Measurements from ENCODE around the gene SEPHS2.

DNA sequence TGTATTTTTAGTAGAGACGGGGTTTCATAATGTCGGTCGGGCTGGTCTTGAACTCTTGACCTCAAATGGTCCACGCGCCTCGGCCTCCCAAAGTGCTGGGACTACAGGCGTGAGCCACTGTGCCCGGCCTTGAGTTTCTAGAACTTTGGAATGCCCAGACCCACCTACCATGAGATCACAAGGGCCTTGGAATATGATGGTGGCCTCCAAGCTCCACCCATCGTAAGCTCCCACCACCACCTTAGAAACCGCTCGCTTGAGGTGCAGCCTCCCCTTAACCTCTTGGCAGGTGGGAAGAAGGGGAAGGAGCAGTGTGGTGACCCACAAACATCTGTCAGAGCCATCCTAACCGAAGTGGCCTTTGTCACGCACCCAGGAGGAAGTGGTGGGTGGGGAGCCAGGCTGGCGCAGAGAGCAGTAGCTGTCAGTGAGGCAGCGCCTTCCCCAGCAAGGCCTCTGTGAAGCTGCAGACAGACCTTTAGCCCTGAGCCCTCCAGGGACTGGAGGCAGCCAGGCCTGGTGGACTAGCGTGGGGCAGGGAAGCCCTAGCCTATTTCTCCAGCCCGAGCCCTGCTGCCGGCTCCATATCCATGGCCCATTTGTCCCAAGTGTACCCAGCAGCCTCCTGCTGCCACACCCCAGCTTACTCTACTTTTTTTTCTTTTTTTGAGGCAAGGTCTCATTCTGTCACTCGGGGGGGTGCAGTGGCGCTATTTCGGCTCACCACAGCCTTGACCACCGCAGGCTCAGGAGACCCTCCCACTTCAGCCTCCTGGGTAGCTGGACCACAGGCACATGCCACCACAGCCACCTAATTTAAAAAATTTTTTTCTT is 13.1 kb upstream of the SEPHS2 start:
- TF ChIP-seq POLR2A (IDR thresholded peaks at IDR 0.05) (no peak), POLR2AphosphoS5 (IDR thresholded peaks at IDR 0.05) (no peak)
- TF ChIP-seq, protein P1, sequence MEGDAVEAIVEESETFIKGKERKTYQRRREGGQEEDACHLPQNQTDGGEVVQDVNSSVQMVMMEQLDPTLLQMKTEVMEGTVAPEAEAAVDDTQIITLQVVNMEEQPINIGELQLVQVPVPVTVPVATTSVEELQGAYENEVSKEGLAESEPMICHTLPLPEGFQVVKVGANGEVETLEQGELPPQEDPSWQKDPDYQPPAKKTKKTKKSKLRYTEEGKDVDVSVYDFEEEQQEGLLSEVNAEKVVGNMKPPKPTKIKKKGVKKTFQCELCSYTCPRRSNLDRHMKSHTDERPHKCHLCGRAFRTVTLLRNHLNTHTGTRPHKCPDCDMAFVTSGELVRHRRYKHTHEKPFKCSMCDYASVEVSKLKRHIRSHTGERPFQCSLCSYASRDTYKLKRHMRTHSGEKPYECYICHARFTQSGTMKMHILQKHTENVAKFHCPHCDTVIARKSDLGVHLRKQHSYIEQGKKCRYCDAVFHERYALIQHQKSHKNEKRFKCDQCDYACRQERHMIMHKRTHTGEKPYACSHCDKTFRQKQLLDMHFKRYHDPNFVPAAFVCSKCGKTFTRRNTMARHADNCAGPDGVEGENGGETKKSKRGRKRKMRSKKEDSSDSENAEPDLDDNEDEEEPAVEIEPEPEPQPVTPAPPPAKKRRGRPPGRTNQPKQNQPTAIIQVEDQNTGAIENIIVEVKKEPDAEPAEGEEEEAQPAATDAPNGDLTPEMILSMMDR (IDR thresholded peaks at IDR 0.05), result no peak

Measured in stomach (tissue), 4 donors.